ENCODE results near the gene ODAM.
"Not testable (repeated sequence)": the region's sequence is repeated elsewhere in the genome, so short reads cannot be mapped to it uniquely, and the experiment has no call there.

Gene ODAM

DNA sequence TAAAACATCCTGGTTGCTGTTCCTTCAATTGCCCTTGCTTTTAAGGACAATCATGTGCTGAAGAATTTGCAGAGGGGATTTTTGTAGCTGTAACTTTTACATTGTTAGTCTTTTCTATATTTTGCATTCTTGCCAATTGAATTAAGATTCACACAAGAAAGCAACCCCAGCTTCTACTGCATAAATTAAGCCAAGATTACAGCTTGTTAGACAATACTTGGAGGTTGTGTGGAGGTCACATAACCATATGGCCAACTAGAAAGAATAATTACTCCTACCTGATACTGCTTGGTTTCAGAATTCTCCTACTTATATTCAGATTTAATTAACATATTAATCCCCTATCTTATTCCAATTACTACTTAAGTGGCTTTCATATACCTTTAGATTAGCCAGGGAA lies 26.3 kb downstream of the ODAM start:
- H2AFZ ChIP-seq; H3K9ac ChIP-seq; H3K4me1 ChIP-seq; H3K27me3 ChIP-seq (ENCODE audit: control insufficient read depth, insufficient read depth, low read length); H3K4me2 ChIP-seq (ENCODE audit: low read length); H3K4me3 ChIP-seq (ENCODE audit: low read depth, low read length); H3K36me3 ChIP-seq (ENCODE audit: control insufficient read depth, insufficient read depth, low read length); H3K79me2 ChIP-seq; H3K27ac ChIP-seq; H3K9me3 ChIP-seq (ENCODE audit: control insufficient read depth, low read length): not testable (repeated sequence)

DNA sequence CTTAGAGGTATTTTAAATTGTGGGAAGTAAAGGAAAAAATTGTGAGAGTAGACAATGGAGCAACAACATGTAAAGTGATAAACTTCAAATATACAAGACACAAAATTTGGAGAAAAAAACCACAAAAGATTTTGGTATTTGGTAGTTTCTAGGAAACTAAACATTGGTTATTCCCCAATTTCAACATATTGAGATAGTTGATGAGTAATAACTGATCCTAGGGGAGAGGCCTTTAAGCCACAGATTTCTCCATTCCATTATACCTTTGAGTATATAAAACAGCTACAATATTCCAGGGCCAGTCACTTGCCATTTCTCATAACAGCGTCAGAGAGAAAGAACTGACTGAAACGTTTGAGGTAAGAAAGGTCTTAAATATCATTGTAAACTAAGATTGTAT lies 30.3 kb downstream of the ODAM start, which contains the start of gene FDCSP:
TSS of gene FDCSP (plus strand) at position 301 of the 400 bp plus-strand sequence. CDS start 5,071 bp downstream, outside the sequence.
- Histone ChIP-seq H3K79me2 (no peaks in the 10 kb centered on the region), H3K9ac (no peak within 1 kb of the TSS), H2AFZ (no peak within 1 kb of the TSS), H3K4me1 (no peaks in the 10 kb centered on the region), H3K36me3 (ENCODE audit: control insufficient read depth, insufficient read depth, low read length) (no peaks in the 10 kb centered on the region), H3K4me3 (ENCODE audit: low read depth, low read length) (no peak within 1 kb of the TSS), H3K27ac (no peak within 1 kb of the TSS), H3K4me2 (ENCODE audit: low read length) (no peak within 1 kb of the TSS), H3K9me3 (ENCODE audit: control insufficient read depth, low read length) (no peaks in the 10 kb centered on the region), H3K27me3 (ENCODE audit: control insufficient read depth, insufficient read depth, low read length) (no peaks in the 10 kb centered on the region)
- TF ChIP-seq, protein P1, sequence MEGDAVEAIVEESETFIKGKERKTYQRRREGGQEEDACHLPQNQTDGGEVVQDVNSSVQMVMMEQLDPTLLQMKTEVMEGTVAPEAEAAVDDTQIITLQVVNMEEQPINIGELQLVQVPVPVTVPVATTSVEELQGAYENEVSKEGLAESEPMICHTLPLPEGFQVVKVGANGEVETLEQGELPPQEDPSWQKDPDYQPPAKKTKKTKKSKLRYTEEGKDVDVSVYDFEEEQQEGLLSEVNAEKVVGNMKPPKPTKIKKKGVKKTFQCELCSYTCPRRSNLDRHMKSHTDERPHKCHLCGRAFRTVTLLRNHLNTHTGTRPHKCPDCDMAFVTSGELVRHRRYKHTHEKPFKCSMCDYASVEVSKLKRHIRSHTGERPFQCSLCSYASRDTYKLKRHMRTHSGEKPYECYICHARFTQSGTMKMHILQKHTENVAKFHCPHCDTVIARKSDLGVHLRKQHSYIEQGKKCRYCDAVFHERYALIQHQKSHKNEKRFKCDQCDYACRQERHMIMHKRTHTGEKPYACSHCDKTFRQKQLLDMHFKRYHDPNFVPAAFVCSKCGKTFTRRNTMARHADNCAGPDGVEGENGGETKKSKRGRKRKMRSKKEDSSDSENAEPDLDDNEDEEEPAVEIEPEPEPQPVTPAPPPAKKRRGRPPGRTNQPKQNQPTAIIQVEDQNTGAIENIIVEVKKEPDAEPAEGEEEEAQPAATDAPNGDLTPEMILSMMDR (IDR thresholded peaks at IDR 0.05): no peak

DNA sequence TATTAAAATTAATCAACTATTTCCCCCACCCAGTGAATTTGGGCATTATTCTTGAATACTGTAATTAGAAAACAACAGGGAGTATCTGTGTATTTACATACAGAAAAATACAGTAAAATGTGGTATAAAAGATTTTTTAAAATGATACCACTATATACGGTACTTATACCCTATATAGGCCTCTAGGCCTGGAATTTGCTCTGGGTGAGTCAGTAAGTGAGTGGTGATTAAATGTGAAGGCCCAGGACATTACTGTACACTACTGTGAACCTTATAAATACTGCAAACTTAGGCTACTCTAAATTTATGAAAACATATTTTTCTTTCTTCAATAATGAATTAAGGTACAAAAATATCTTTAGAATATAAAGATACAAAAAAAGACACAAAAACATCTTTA lies 40.6 kb downstream of the ODAM start:
- Histone ChIP-seq H3K4me1 (no peaks in the 10 kb centered on the region), H3K4me3 (ENCODE audit: low read depth, low read length) (no peak overlapping the region), H3K9me3 (ENCODE audit: control insufficient read depth, low read length) (no peaks in the 10 kb centered on the region), H3K36me3 (ENCODE audit: control insufficient read depth, insufficient read depth, low read length) (no peaks in the 10 kb centered on the region), H2AFZ (no peak overlapping the region), H3K79me2 (no peaks in the 10 kb centered on the region), H3K4me2 (ENCODE audit: low read length) (no peak overlapping the region), H3K27ac (no peak overlapping the region), H3K27me3 (ENCODE audit: control insufficient read depth, insufficient read depth, low read length) (no peaks in the 10 kb centered on the region), H3K9ac (no peak overlapping the region)
- TF ChIP-seq, protein P1 (IDR thresholded peaks at IDR 0.05): no peak

DNA sequence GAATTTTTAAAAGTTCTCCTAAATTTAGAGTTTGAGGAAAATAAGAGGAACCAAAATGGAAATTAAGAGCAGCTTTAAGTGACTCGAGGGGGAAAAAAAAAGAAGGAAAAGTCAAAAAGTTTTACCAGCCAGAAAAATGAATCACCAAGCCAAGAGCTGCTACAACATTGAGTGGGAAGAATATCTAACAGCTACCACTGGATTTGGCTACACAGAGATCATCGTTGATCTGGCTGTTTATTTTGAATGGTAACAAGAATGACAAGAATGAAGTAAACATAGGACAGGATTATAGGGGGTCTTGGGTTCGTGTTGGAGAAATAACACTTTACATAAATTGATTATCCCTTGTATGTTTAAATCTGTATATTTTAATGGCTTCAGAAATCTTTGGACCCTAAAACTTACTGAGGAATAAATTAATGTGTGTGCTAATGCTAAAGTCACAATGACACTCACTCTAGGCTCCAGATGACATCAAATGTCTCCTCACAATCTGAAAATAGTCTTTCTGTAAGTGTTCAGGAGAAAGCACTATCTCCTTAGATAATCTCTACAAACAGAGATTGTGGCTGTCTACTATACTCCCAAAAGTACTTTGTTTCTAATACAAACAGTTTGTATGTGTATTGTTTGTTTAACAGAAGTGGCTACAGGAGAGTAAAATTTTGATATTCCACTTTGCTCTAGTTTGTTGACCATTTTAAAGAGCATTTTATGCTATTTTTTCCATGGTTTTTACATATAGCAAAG lies 43.8 kb downstream of the ODAM start:
- Histone ChIP-seq H3K4me3 (ENCODE audit: low read depth, low read length) (no peak overlapping the region), H3K79me2 (no peaks in the 10 kb centered on the region), H3K36me3 (ENCODE audit: control insufficient read depth, insufficient read depth, low read length) (no peaks in the 10 kb centered on the region), H3K4me1 (no peaks in the 10 kb centered on the region), H3K9ac (no peak overlapping the region), H3K27me3 (ENCODE audit: control insufficient read depth, insufficient read depth, low read length) (no peaks in the 10 kb centered on the region), H3K9me3 (ENCODE audit: control insufficient read depth, low read length) (no peaks in the 10 kb centered on the region), H3K4me2 (ENCODE audit: low read length) (no peak overlapping the region), H2AFZ (no peak overlapping the region), H3K27ac (no peak overlapping the region)
- TF ChIP-seq, protein P1 (IDR thresholded peaks at IDR 0.05): no peak

DNA sequence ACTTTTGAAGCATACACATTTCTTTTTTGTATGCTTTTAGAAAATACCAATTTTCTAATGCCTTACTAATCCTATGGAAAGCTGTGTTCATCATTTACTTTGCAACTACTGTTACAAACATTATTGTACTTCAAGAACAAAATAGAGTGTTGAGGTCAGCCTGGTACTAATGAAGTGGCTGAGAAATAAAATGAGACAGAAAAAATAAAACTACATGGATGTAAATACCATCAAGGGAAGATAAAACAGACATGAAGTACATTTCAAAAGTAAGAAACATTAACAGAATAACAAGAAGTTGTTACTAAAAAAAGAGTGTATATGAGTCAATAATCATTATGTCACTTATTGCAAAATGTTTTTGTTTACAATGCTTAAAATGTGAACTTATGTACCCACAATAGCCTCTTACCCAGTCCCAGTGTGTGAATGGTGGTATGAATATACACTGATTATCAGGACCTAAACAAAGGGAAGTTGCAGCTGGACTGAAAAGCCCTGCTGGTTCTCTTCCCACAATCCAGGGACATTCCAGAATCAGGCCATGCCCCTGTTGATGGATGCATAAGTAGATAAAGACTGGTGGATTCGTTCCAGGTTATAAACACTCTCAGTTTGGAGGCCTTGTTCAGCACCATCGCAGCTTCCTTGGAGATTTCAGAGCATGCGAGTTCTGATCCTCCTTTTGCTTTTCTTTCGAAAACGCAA lies 44.5 kb downstream of the ODAM start:
- no peaks in the 10 kb centered on the region for H3K79me2 ChIP-seq
- no peaks in the 10 kb centered on the region for H3K27me3 ChIP-seq (ENCODE audit: control insufficient read depth, insufficient read depth, low read length)
- H3K4me1 ChIP-seq: no peaks in the 10 kb centered on the region
- H3K4me2 ChIP-seq (ENCODE audit: low read length): no peak overlapping the region
- no peak overlapping the region for H3K9ac ChIP-seq
- H3K27ac ChIP-seq: no peak overlapping the region
- TF ChIP-seq, protein P1 (IDR thresholded peaks at IDR 0.05): no peak
- no peaks in the 10 kb centered on the region for H3K9me3 ChIP-seq (ENCODE audit: control insufficient read depth, low read length)
- peak overlapping the region; percentile 17 for H2AFZ ChIP-seq
- no peak overlapping the region for H3K4me3 ChIP-seq (ENCODE audit: low read depth, low read length)
- no peaks in the 10 kb centered on the region for H3K36me3 ChIP-seq (ENCODE audit: control insufficient read depth, insufficient read depth, low read length)

DNA sequence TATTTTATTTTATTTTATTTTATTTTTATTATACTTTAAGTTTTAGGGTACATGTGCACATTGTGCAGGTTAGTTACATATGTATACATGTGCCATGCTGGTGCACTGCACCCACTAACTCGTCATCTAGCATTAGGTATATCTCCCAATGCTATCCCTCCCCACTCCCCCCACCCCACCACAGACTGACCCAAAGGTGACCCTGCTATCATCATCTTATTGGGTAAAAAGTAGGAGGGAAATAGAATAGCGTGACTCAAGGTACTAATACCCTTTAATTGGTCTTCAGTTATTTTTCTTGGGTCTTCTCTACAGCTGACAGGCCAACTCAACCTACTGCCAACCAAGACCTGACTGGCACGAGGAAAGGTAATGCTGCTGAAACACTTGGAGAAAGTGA lies 46.8 kb downstream of the ODAM start, which contains the start of gene CSN3:
TSS of gene CSN3 (plus strand) at position 301 of the 400 bp plus-strand sequence. CDS start 2,223 bp downstream, outside the sequence.
- not testable (repeated sequence) for H3K27ac ChIP-seq; H3K4me2 ChIP-seq (ENCODE audit: low read length); H3K27me3 ChIP-seq (ENCODE audit: control insufficient read depth, insufficient read depth, low read length); H3K9me3 ChIP-seq (ENCODE audit: control insufficient read depth, low read length); H3K79me2 ChIP-seq; H3K36me3 ChIP-seq (ENCODE audit: control insufficient read depth, insufficient read depth, low read length); H3K4me3 ChIP-seq (ENCODE audit: low read depth, low read length); H3K4me1 ChIP-seq; H3K9ac ChIP-seq; H2AFZ ChIP-seq
